Testis (tissue), 3 donors: ENCODE results near the gene CASP14. TPM values are rescaled to one million over a fixed set of nuclear protein-coding genes. Genes with fewer than 3 reads are reported as not detected.
"Not testable (repeated sequence)": the region's sequence is repeated elsewhere in the genome, so short reads cannot be mapped to it uniquely, and the experiment has no call there.

Experiments used
- DNase-seq: peaks from one replicate; pipeline ENCODE4 v3.0.0-alpha.2; 2019
- H3K27ac ChIP-seq, 2 donors: fragments of 200-600 bp; sonication (generic); one replicate each; pipeline ENCODE4 v1.5.1; 2019
- H3K27me3 ChIP-seq: fragments of 200-600 bp; sonication (generic); one replicate; pipeline ENCODE4 v1.5.1; 2019
- H3K36me3 ChIP-seq: fragments of 200-600 bp; sonication (generic); one replicate; pipeline ENCODE4 v1.5.1; 2017; ENCODE audit warnings: low read depth; ENCODE audit errors: missing control alignments
- H3K4me1 ChIP-seq: fragments of 200-600 bp; sonication (generic); one replicate; pipeline ENCODE4 v1.5.1; 2019
- H3K4me3 ChIP-seq, 2 donors: fragments of 200-600 bp; sonication (generic); one replicate each; pipeline ENCODE4 v1.5.1; 2017 to 2019
- H3K9me3 ChIP-seq: fragments of 200-600 bp; sonication (generic); one replicate; pipeline ENCODE4 v1.5.1; 2017
- POLR2A ChIP-seq: fragments of 450-650 bp; IDR thresholded peaks from one replicate; pipeline ENCODE4 v1.6.1; 2017; ENCODE audit warnings: antibody characterized with exemption, mild to moderate bottlenecking, moderate library complexity
- WGBS, 2 donors: methylation state at CpG; one replicate each; pipeline ENCODE4 v1.1.5; 2018; 5-methylcytosine and 5-hydroxymethylcytosine counted together
- intact Hi-C: fragments of 100-400 bp; cut with DNase I; formaldehyde crosslinking; loops from one replicate; pipeline ENCODE4 v1.15.1; 2023; ENCODE audit warnings: low total_unique reads
- polyA plus RNA-seq: library from polyadenylated mRNA; stranded (reverse); fragments of 350-450 nt; fragmentation: Illumina TruSeq; extraction: RNeasy Lipid Tissue Mini Kit (QIAGEN cat#74804); gene quantifications from one replicate; pipeline ENCODE4 v1.2.3, GENCODE V29; 2014; ENCODE audit warnings: low read depth, low replicate concordance; ENCODE audit not compliant: insufficient read depth
- total RNA-seq, 2 donors: library from RNA; depleted of rRNA; stranded (reverse); fragments of >200 nt; gene quantifications; one replicate each; pipeline ENCODE4 v1.2.3, GENCODE V29; 2016
- TF ChIP-seq, protein P1 (sequence below), 3 experiments: fragments of 450-650 bp in 2 of 3; fragments of 200-600 bp in 1 of 3; sonication (generic) in 1 of 3; IDR thresholded peaks; one replicate each; pipeline ENCODE4 v1.5.1; 2016 to 2019; ENCODE audit warnings: antibody characterized with exemption in 3 of 3, mild to moderate bottlenecking in 2 of 3, moderate library complexity in 1 of 3

The CASP14 gene
- total and polyA plus RNA-seq, 3 donors from 2014 or later, result 0.12 to 0.21 (median 0.16) TPM

DNA sequence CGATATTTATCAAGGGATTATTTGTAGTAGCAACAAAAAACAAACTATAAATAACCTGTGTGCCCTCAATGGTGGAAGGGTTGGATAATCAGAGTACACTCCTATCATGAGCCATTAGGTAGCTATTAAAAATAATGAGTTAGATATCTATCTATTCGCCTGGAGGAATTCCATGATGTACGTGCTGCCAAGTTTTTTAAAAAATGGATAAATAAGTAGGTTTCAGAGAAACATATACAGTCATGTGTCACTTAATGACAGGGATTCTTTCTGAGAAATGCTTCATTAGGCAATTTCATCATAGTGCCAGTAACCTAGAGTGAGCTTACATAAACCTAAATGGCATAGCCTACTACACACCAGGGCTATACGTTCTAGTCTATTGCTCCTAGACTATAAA, 26.5 kb downstream of the CASP14 start:
- no peak overlapping the region for H3K27ac ChIP-seq
- no peaks in the 10 kb centered on the region for H3K27me3 ChIP-seq
- TF ChIP-seq, protein P1, sequence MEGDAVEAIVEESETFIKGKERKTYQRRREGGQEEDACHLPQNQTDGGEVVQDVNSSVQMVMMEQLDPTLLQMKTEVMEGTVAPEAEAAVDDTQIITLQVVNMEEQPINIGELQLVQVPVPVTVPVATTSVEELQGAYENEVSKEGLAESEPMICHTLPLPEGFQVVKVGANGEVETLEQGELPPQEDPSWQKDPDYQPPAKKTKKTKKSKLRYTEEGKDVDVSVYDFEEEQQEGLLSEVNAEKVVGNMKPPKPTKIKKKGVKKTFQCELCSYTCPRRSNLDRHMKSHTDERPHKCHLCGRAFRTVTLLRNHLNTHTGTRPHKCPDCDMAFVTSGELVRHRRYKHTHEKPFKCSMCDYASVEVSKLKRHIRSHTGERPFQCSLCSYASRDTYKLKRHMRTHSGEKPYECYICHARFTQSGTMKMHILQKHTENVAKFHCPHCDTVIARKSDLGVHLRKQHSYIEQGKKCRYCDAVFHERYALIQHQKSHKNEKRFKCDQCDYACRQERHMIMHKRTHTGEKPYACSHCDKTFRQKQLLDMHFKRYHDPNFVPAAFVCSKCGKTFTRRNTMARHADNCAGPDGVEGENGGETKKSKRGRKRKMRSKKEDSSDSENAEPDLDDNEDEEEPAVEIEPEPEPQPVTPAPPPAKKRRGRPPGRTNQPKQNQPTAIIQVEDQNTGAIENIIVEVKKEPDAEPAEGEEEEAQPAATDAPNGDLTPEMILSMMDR (IDR thresholded peaks at IDR 0.05), result no peak
- no peak for TF ChIP-seq POLR2A
- intact Hi-C loops, result no loop called here
- DNase-seq, result no peak
- no peaks in the 10 kb centered on the region for H3K36me3 ChIP-seq
- WGBS, 2 donors, result 81% methylated on average over 4 of the region's 4 CpGs
- H3K9me3 ChIP-seq, result no peaks in the 10 kb centered on the region
- H3K4me3 ChIP-seq, result no peak overlapping the region
- H3K4me1 ChIP-seq, result no peaks in the 10 kb centered on the region

DNA sequence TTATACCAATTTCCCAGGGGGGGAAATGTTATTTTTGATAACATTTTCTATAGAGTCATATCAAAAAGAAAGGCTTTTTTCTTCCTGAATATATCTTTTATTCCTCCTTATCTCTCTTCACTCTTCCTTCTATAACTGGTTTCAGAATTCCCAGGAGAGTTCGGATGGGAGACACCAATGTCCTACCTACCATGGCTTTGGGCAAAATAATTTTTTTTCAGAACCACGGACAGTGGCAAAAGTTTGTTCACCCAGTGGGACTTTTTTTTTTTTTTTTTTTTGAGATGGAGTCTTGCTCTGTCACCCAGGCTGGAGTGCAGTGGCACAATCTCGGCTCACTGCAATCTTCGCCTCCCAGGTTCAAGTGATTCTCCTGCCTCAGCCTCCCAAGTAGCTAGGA, 30.7 kb downstream of the CASP14 start:
- H3K9me3 ChIP-seq, H3K27ac ChIP-seq, H3K4me3 ChIP-seq, H3K27me3 ChIP-seq, DNase-seq, intact Hi-C loops, H3K36me3 ChIP-seq, H3K4me1 ChIP-seq: not testable (repeated sequence)
- 63 to 68% methylated on average over 4 of the region's 4 CpGs for WGBS, 2 donors

DNA sequence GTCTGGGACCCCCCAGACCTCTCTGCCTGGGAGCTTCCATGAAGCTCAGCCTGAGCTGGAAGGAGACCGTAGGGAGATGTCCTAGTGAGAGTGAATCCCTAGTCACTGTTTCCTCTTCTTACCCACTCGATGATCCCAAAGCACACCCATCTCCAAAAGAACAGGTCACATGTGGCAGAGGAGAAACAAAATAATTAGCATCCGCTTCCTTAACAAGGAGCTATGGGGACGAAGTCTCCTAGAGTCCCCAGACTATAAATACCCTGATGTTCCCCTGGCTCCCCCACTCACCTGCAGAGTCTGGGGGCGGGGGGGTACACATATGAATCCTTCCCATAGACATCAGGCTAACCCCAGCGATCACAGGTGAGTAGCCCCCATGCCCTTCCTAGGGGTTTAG, 32.6 kb downstream of the CASP14 start, which contains the start of gene OR1I1:
Gene OR1I1 (plus strand): TSS at position 301 of the 400 bp plus-strand sequence. CDS start 4,855 bp downstream, outside the sequence.
- no peaks in the 10 kb centered on the region for H3K36me3 ChIP-seq
- TF ChIP-seq POLR2A, result no peak
- TF ChIP-seq, protein P1 (IDR thresholded peaks at IDR 0.05), result no peak
- intact Hi-C loops, result no loop called here
- no peaks in the 10 kb centered on the region for H3K9me3 ChIP-seq
- no peak within 1 kb of the TSS for H3K4me3 ChIP-seq
- H3K4me1 ChIP-seq, result no peaks in the 10 kb centered on the region
- no peaks in the 10 kb centered on the region for H3K27me3 ChIP-seq
- no peak within 1 kb of the TSS for H3K27ac ChIP-seq
- no peak for DNase-seq
- 70 to 76% methylated on average over 6 of the region's 6 CpGs for WGBS, 2 donors

DNA sequence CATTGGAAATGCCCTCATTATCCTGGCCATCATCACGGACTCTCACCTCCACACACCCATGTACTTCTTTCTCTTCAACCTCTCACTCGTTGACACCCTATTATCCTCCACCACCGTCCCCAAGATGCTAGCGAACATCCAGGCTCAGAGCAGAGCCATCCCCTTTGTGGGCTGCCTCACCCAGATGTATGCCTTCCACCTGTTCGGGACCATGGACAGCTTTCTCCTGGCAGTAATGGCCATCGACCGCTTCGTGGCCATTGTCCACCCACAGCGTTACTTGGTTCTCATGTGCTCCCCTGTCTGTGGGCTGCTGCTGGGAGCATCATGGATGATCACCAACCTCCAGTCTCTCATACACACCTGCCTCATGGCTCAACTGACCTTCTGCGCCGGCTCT, 37.9 kb downstream of the CASP14 start:
- WGBS, 2 donors, result 84 to 88% methylated on average over 11 of the region's 11 CpGs
- no peaks in the 10 kb centered on the region for H3K9me3 ChIP-seq
- intact Hi-C loops, result no loop called here
- no peak overlapping the region for H3K27ac ChIP-seq
- TF ChIP-seq, protein P1 (IDR thresholded peaks at IDR 0.05), result no peak
- no peak for TF ChIP-seq POLR2A
- H3K27me3 ChIP-seq, result no peaks in the 10 kb centered on the region
- H3K4me1 ChIP-seq, result no peaks in the 10 kb centered on the region
- DNase-seq, result no peak
- no peak overlapping the region for H3K4me3 ChIP-seq
- H3K36me3 ChIP-seq, result no peaks in the 10 kb centered on the region

DNA sequence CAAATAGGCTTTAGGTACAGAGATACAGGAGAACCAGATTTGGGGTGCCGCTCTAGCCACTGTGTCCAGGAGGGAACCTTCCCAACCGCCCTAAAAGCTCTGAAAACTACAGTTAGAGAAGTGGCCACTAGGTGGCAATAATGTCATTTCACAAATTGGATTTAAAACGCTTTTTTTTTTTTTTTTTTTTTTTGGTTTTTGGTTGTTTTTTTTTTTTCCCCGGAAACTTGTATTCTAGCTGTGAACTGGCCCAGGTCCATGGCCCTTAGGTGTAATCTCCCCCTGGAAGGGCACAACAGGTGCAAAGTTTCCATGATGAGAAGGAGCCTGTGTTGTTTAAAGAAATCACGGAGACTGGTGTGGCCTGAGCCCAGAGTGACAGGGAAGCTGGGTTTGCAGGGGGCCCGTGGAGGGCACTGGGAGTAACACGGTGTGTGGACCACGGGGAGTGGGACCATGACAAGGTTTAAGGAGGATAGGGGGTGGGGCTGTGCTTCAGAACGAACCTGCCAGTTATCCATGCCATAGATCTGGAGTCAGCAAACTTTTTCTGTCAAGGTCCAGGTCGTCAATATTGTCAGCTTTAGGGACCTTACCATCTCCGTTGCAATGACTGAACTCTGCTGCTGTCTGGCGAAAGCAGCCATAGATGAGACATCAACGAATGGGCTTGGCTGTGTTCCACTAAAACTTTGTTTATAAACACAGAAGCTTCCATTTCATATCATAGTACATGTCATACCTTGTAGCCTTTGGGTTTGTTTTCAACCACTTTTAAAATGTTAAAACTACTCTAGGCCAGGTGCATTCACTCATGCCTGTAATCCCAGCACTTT, 42.9 kb downstream of the CASP14 start:
- H3K27ac ChIP-seq, result no peak overlapping the region
- no peaks in the 10 kb centered on the region for H3K27me3 ChIP-seq
- WGBS, 2 donors, result 16 to 18% methylated on average over 13 of the region's 13 CpGs
- H3K4me3 ChIP-seq, result no peak overlapping the region
- intact Hi-C loops, result loop anchor here (10.0 kb wide), 2 partner anchors 63 to 463 kb away; no protein-coding TSS in a partner anchor
- peak; percentile 66 for DNase-seq
- no peaks in the 10 kb centered on the region for H3K36me3 ChIP-seq
- no peaks in the 10 kb centered on the region for H3K9me3 ChIP-seq
- no peaks in the 10 kb centered on the region for H3K4me1 ChIP-seq
- TF ChIP-seq POLR2A, result no peak
- TF ChIP-seq, protein P1 (IDR thresholded peaks at IDR 0.05), result peak; percentile 27 to 79 (median 54)
